ENCODE results near the gene TMEM176B. TPM values are rescaled to one million over a fixed set of nuclear protein-coding genes. Genes with fewer than 3 reads are reported as not detected.

The TMEM176B gene
- 100 to 1,000 TPM in 3 of 4 donors, 10 to 100 TPM in 1; 30.4 to 369 (median 224) TPM for total RNA-seq

- Histone ChIP-seq H3K27ac (peak within 1 kb of the TSS; percentile 88 to 93 (median 91)), H3K27me3 (peaks cover 18% of the 10 kb centered on the region), H3K9me3 (no peaks in the 10 kb centered on the region), H3K4me3 (peak within 1 kb of the TSS; percentile 53 to 84 (median 63)), H3K36me3 (peaks cover 0 to 6% (median 2%) of the 10 kb centered on the region in 4 donors), H3K4me1 (peaks cover 10 to 47% (median 33%) of the 10 kb centered on the region in 4 donors)
- in situ Hi-C loops (cut with MboI; ENCODE audit: low pct_ligation_motif_present in 1 of 4, low pct_unique_long_range_greater_than_20kb in 1 of 4, low sequenced_read_pairs in 3 of 4) (loop anchor here in 2 of 4 donors (25.0 kb wide), 1 partner anchor 187 kb away; the partner anchor contains the start of genes KCNH2 (in 2 of the 2) and NOS3 (in 2 of the 2)), intact Hi-C loops (cut with DNase I; ENCODE audit: low total_unique reads) (loop anchor here (5.0 kb wide), 1 partner anchor 1207 kb away; no protein-coding TSS in a partner anchor)
- peak; percentile 76 for DNase-seq
- 18% methylated on average over 30 of the region's 75 CpGs; no CpG with 5 or more reads in 1 of the 2 donors for WGBS, 2 donors (ENCODE audit: low coverage in 1 of 2)
- TF ChIP-seq POLR2A (IDR thresholded peaks at IDR 0.05): peak; percentile 73
- peak; percentile 52 to 86 (median 86) for TF ChIP-seq POLR2AphosphoS5 (IDR thresholded peaks at IDR 0.05)
- TF ChIP-seq EP300 (IDR thresholded peaks at IDR 0.05; ENCODE audit: low read depth): peak; percentile 40
- TF ChIP-seq CTCF (IDR thresholded peaks at IDR 0.05): no peak
Observed at GRCh38 chr7:150799741-150800580, at the start of gene TMEM176B. Gene TMEM176B (minus strand): TSS chr7:150800364. CDS start chr7:150796569, 3,795 bp downstream.

GRCh38 chr7:150849204-150849775 is 49.1 kb upstream of the TMEM176B start:
- Histone ChIP-seq H3K4me3 (no peak overlapping the region), H3K4me1 (peaks cover 0 to 16% (median 0%) of the 10 kb centered on the region in 4 donors), H3K36me3 (no peaks in the 10 kb centered on the region), H3K27ac (no peak overlapping the region), H3K9me3 (no peaks in the 10 kb centered on the region), H3K27me3 (no peaks in the 10 kb centered on the region)
- DNase-seq: no peak
- TF ChIP-seq POLR2A (IDR thresholded peaks at IDR 0.05) (no peak), EP300 (IDR thresholded peaks at IDR 0.05; ENCODE audit: low read depth) (no peak), POLR2AphosphoS5 (IDR thresholded peaks at IDR 0.05) (no peak), CTCF (IDR thresholded peaks at IDR 0.05) (no peak)
- 87% methylated on average over 10 of the region's 10 CpGs; no CpG with 5 or more reads in 1 of the 2 donors for WGBS, 2 donors (ENCODE audit: low coverage in 1 of 2)
- in situ Hi-C loops (cut with MboI; ENCODE audit: low pct_ligation_motif_present in 1 of 4, low pct_unique_long_range_greater_than_20kb in 1 of 4, low sequenced_read_pairs in 3 of 4): no loop called here
- intact Hi-C loops (cut with DNase I; ENCODE audit: low total_unique reads): no loop called here

GRCh38 chr7:150848561-150849115 is 48.5 kb upstream of the TMEM176B start:
- TF ChIP-seq POLR2A (IDR thresholded peaks at IDR 0.05) (no peak), POLR2AphosphoS5 (IDR thresholded peaks at IDR 0.05) (no peak), CTCF (IDR thresholded peaks at IDR 0.05) (no peak), EP300 (IDR thresholded peaks at IDR 0.05; ENCODE audit: low read depth) (no peak)
- peaks cover 0 to 9% (median 0%) of the 10 kb centered on the region in 4 donors for H3K4me1 ChIP-seq
- DNase-seq: no peak
- H3K27ac ChIP-seq: no peak overlapping the region
- no peaks in the 10 kb centered on the region for H3K9me3 ChIP-seq
- H3K27me3 ChIP-seq: no peaks in the 10 kb centered on the region
- intact Hi-C loops (cut with DNase I; ENCODE audit: low total_unique reads) (no loop called here), in situ Hi-C loops (cut with MboI; ENCODE audit: low pct_ligation_motif_present in 1 of 4, low pct_unique_long_range_greater_than_20kb in 1 of 4, low sequenced_read_pairs in 3 of 4) (no loop called here)
- 88 to 89% methylated on average over 3 of the region's 3 CpGs for WGBS, 2 donors (ENCODE audit: low coverage in 1 of 2)
- no peak overlapping the region for H3K4me3 ChIP-seq
- H3K36me3 ChIP-seq: no peaks in the 10 kb centered on the region

GRCh38 chr7:150848111-150848510 is 47.9 kb upstream of the TMEM176B start:
- Histone ChIP-seq H3K4me3 (no peak overlapping the region), H3K4me1 (peaks cover 0 to 9% (median 0%) of the 10 kb centered on the region in 4 donors), H3K9me3 (no peaks in the 10 kb centered on the region), H3K27ac (no peak overlapping the region), H3K27me3 (no peaks in the 10 kb centered on the region), H3K36me3 (no peaks in the 10 kb centered on the region)
- DNase-seq: no peak
- intact Hi-C loops (cut with DNase I; ENCODE audit: low total_unique reads): no loop called here
- WGBS, 2 donors (ENCODE audit: low coverage in 1 of 2): 80 to 93% methylated on average over 1 to 8 of the region's 8 CpGs
- TF ChIP-seq POLR2A (IDR thresholded peaks at IDR 0.05) (no peak), EP300 (IDR thresholded peaks at IDR 0.05; ENCODE audit: low read depth) (no peak), POLR2AphosphoS5 (IDR thresholded peaks at IDR 0.05) (no peak), CTCF (IDR thresholded peaks at IDR 0.05) (no peak)
- in situ Hi-C loops (cut with MboI; ENCODE audit: low pct_ligation_motif_present in 1 of 4, low pct_unique_long_range_greater_than_20kb in 1 of 4, low sequenced_read_pairs in 3 of 4): no loop called here

Data from transverse colon (tissue), 4 donors.